HG03378 (cell line): Measurements from ENCODE around the gene ANTXR2.
"Not testable (repeated sequence)": the region's sequence is repeated elsewhere in the genome, so short reads cannot be mapped to it uniquely, and the experiment has no call there.

Source experiments
- ATAC-seq: cut with Tn5 transposase; IDR thresholded peaks from one replicate; pipeline ENCODE4 v1.9.1; 2021; ENCODE audit warnings: mild to moderate bottlenecking, moderate library complexity; ENCODE audit not compliant: unreplicated experiment

ANTXR2 gene

GRCh38 chr4:80072744-80073472 lies at the start of gene ANTXR2:
Gene ANTXR2 (minus strand): TSS chr4:80073229. CDS start chr4:80072560, 669 bp downstream.
- ATAC-seq, result peak; percentile 66

DNA sequence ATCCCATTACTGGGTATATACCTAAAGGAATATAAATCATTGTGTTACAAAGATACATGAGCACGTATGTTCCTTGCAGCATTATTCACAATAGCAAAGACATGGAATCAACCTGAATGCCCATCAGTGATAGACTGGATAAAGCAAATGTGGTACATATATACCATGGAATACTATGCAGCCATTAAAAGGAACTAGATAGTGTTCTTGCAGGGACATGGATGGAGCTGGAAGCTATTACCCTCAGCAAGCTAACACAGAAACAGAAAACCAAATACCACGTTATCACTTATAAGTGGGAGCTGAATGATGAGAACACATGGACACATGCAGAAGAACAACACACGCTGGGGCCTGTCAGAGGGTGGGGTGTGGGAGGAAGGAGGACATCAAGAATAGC lies 48.8 kb upstream of the ANTXR2 start:
- ATAC-seq, result not testable (repeated sequence)

DNA sequence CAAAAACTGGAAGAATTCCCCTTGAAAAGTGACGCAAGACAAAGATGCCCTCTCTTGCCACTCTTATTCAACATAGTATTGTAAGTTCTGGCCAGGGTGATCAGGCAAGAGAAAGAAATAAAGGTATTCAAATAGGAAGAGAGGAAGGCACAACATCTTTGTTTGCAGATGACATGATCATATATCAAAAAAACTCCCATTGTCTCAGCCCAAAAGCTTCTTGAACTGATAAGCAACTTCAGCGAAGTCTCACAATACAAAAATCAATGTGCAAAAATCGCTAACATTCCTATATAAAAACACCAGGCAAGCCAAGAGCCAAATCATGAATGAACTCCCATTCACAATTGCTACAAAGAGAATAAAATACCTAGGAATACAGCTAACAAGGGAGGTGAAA lies 46.6 kb upstream of the ANTXR2 start:
- ATAC-seq, result not testable (repeated sequence)

GRCh38 chr4:80116516-80116915 lies 43.5 kb upstream of the ANTXR2 start:
- ATAC-seq, result no peak

- no peak for ATAC-seq
Observed at GRCh38 chr4:80115368-80116181, 42.5 kb upstream of the ANTXR2 start.

DNA sequence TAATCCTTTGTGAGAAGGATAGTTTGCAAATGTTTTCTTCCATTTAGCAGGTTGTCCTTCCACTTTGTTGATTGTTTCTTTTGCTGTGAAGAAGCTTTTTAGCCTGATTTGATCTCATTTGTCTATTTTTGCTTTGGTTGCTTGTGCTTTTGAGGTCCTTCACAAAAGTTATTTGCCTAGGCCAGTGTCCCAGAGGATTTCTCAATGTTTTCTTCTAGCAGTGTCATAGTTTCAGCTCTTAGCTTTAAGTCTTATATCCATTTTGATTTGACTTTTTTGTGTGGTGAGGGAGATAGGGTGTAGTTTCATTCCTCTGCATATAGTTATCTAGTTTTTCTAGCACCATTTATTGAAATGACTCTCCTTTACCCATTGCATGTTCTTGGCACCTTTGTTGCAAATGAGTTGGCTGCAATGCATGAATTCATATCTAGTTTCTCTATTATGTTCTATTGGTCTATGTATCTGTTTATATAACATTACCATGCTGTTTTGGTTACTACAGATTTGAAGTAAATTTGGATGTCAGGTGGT lies 41.8 kb upstream of the ANTXR2 start:
- ATAC-seq, result no peak

GRCh38 chr4:80113615-80114014 lies 40.6 kb upstream of the ANTXR2 start:
- no peak for ATAC-seq

- ATAC-seq, result no peak
Observed at GRCh38 chr4:80112236-80112635, 39.2 kb upstream of the ANTXR2 start.

GRCh38 chr4:80111276-80111675 lies 38.2 kb upstream of the ANTXR2 start:
- no peak for ATAC-seq

DNA sequence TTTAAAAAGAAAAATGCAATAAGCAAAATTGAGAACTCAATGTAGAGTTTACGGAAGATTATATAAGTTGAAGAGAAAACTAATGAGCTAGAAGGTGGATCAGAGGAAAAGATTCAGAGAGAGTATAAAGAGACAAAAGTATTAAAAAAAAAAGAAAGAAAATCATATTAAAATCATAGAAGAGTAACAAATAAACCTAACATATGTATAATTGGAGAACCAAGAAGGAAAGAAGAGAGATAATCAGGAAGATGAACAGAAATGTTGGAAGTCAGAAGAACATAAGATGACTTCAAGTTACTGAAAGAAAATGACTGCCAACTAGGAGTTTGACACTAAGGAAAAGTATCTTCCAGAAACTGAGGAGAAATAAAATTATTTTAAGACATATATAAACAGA lies 34.3 kb upstream of the ANTXR2 start:
- ATAC-seq, result no peak

DNA sequence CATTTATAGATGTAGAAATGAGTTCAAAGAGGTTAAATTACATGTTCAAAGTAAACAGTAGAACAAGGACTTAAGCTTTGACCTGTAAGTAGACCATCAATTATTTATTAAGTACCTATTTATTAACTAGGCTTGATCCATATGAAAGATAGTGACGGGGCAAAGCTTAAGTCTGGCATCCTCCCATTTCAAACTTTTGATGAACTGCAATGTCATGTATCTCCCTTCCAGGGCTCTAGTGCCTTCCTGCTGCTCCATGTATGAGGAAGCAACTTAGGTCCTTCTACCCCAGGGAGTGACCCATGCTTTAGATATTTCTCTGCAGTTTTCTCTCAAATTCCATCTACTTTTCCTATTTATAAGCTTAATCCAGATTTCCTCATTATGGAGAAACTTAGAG lies 31.9 kb upstream of the ANTXR2 start:
- ATAC-seq, result no peak

DNA sequence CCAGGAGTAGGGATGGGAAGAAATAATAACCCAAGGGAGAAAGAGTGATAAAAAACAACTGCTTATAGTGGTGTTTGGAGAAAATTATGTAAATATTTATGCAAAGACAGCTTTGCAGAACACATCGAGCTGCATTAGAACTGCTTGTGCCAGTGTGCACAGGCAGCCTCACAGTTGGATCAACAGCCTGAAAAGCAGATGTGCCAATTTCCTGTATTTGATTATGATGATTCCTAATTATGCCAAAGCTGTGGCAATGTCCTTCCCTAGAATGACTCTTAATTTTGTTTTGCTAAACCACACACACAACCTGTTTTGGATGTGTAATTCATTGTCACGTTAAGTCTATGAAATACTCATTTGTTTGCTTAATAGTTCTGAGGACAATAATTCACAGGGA lies 30.6 kb upstream of the ANTXR2 start:
- no peak for ATAC-seq

- ATAC-seq, result no peak
Observed at GRCh38 chr4:80101792-80102116, 28.7 kb upstream of the ANTXR2 start.

DNA sequence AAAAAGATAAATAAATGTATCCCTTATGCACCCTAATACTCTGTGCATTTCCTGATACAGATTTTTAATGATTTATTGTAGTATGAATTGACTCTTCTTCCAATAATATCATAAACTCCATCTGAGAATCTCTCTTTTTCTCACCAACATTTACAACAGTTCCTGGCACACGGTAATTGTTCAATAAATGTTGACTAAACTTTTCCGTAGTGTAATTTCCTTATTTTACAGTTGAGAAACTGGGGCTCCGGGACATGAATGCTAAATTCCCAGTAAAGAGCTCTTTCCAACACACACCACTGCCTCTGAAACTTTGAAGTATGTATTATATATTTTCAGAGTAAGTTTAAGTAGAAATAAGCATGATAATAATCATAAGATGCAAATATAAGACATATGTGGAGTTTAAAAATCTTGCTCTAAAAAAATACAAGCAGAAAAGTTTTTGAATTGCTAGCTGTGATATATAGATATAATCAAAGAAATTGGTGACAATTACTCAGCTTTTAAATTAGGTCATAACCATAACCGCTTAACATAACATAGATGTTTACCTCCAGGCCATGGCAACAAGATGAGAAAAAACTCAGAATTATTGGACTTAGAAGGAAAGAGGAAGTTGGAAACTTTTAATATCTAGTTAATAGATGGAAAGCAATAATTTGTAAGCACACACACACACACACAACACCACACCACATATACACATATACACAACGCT lies 28.2 kb upstream of the ANTXR2 start:
- no peak for ATAC-seq

DNA sequence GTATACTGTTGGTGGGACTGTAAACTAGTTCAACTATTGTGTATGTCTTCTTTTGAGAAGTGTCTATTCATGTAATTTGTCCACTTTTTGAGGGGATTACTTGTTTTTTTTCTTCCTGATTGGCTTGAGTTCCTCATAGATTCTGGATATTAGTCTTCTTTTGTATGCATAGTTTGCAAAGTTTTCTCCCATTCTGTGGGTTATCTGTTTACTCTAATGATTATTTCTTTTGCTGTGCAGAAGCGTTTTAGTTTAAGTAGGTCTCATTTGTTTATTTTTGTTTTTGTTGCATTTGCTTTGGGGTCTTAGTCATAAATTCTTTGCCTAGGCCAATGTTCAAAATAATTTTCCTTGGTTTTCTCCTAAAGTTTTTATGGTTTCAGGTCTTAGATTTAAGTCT lies 26.6 kb upstream of the ANTXR2 start:
- no peak for ATAC-seq

DNA sequence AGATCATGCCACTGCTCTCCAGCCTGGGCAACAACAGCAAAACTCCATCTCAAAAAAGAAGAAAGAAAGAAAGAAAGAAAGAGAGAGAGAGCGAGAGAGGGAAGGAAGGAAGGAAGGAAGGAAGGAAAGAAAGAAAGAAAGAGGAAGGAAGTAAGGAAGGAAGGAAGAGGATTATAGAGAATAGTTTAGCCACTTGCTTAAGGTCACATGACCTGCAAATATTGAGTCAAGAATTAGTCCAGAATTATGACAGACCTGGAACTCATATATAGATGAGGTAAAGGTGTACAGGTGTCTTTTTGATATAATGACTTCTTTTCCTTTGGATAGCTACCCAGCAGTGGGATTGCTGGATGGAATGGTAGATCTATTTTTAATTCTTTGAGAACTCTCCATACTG lies 25.6 kb upstream of the ANTXR2 start:
- ATAC-seq, result no peak

DNA sequence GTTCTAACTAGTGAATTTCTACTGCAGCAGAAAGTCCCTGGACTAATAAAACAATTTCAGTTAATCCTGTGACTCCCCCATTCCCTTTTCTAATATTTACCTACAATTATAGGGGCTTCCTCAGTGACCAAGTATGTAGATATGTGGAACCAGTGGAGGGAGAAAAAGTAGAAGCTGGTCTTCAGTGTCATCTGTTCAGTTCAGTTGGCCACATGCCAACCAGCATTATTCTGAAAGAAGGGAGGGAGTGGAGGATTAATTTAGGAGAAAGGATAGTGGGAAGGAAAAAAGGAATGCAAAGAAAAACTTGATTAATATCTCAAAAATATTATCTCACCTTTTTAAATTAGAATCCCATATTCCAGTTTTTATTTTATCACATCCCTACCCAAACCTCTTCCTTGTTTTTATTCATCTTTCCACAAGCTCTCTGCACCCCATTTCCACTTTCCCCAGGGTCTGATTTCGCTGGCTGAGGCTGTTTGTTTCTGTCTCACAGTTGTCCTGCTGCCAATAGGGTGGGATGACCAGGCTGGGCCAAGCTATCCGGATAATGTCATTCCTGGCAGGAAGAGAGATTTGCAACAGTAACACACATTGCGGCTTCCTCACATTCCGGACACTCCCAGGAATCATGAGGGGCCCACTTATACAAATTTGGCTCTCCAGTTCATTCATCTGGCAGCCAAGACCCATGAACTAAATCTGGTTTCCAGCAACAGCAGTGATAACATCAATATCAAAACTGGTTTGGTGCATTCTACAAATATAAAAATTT lies 24.6 kb upstream of the ANTXR2 start:
- no peak for ATAC-seq

DNA sequence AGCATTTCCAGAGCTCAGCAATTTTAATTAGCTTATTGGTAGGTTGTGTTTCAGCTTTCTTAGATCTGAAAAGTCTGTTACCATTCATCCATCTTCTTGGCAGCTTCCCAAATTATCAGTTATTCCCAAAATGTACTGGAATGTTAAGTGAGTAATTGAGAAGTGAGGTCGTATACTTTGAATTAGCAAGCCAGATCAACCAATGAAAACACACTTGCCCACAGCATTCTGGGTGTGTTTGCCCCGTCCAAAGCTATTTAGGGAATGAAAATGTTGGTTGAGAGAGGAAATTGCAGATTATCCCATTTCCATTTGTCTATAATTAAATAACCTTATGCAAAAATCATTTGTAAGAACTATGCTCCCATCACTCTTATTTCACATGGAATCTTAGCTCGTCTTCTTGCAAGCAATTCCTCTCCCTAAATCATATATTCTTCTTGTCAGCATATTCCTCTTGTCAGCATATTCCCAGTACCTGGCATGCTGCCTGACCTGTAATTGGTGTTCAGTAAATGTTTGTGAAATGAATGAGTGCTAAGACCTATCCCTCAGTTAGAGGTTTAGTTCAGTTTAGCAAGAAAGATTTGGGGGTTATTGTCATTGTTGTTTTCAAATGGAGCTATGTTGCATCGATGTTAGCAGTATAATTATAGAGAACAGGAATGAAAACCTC lies 23.3 kb upstream of the ANTXR2 start:
- ATAC-seq, result no peak

DNA sequence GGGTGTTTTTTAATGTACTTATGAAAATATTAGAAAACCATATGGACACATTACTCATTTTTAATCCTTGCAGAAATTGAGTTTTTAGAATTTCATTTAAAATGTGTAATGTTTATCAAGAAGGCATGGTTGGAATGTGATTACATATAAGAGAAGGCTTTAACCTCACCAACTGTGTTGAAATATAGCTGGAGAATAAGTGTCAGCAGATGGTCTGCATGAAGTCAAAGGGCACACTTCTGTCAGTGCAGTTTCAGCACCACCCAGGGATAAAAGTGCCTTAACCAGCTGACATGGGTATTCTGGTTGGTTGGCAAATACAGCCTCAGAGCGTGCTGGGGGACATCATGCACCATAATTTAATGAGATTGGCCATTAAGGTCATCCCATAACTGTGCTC lies 21.2 kb upstream of the ANTXR2 start:
- no peak for ATAC-seq

GRCh38 chr4:80093563-80093962 lies 20.5 kb upstream of the ANTXR2 start:
- ATAC-seq, result no peak
